Activated CD4-positive, alpha-beta memory T cell treated with anti-CD3 and anti-CD28 coated beads for 36 hours (primary cell): ENCODE measurements around the gene SELENOM. TPM values are rescaled to one million over a fixed set of nuclear protein-coding genes. Genes with fewer than 3 reads are reported as not detected.

Experiments
- CTCF ChIA-PET: fragments of 350-600 bp; sonication (Branson Sonifier 250); formaldehyde crosslinking; loops from one replicate; lab custom pipeline; 2021; ENCODE audit warnings: antibody characterized with exemption, inconsistent platforms; lab: Charles Lee
- POLR2A ChIA-PET: fragments of 350-600 bp; sonication (Branson Sonifier 250); formaldehyde crosslinking; loops from one replicate; lab custom pipeline; 2021; ENCODE audit warnings: antibody characterized with exemption; lab: Charles Lee
- DNase-seq: peaks from one replicate; pipeline ENCODE4 v3.0.0-alpha.2; 2020
- H3K27ac Mint-ChIP-seq: one replicate; pipeline ENCODE4 v1.8.0; 2021; ENCODE audit warnings: mixed read lengths
- H3K27me3 Mint-ChIP-seq: one replicate; pipeline ENCODE4 v1.8.0; 2021; ENCODE audit warnings: mixed read lengths
- H3K36me3 Mint-ChIP-seq: one replicate; pipeline ENCODE4 v1.8.0; 2021; ENCODE audit warnings: mixed read lengths
- H3K4me1 Mint-ChIP-seq: one replicate; pipeline ENCODE4 v1.8.0; 2021; ENCODE audit warnings: low read depth, mixed read lengths
- H3K4me3 Mint-ChIP-seq: one replicate; pipeline ENCODE4 v1.8.0; 2021; ENCODE audit warnings: mild to moderate bottlenecking, mixed read lengths
- H3K9me3 Mint-ChIP-seq: one replicate; pipeline ENCODE4 v1.8.0; 2021; ENCODE audit warnings: mixed read lengths
- intact Hi-C: fragments of 100-400 bp; cut with micrococcal nuclease; formaldehyde crosslinking; loops from one replicate; pipeline ENCODE4 v1.15.1; 2023
- total RNA-seq, 2 experiments: library from RNA; stranded (reverse); gene quantifications; one replicate each; pipeline ENCODE4 v1.2.3, GENCODE V29; 2021

SELENOM gene
- total RNA-seq, 2 experiments from 2014 or later, result 14.1 to 14.3 TPM

- DNase-seq, result no peak
- CTCF ChIA-PET, result interaction anchor here (0.7 to 3.5 kb wide), 4 partner anchors 8 to 135 kb away, joined by 3 to 18 read pairs (median 10); partner anchors contain the start of gene SELENOM
- Mint-ChIP-seq H3K36me3 (no peaks in the 10 kb centered on the region), H3K27ac (no peak overlapping the region), H3K4me1 (no peaks in the 10 kb centered on the region), H3K27me3 (no peaks in the 10 kb centered on the region), H3K9me3 (no peaks in the 10 kb centered on the region), H3K4me3 (no peak overlapping the region)
- intact Hi-C loops, result no loop called here
- POLR2A ChIA-PET, result interaction anchor here (1.2 kb wide), 1 partner anchor 11 kb away, joined by 5 read pairs; no protein-coding TSS in a partner anchor
These were observed 11.6 kb downstream of the SELENOM start for GRCh38 chr22:31095637-31096249.

DNA sequence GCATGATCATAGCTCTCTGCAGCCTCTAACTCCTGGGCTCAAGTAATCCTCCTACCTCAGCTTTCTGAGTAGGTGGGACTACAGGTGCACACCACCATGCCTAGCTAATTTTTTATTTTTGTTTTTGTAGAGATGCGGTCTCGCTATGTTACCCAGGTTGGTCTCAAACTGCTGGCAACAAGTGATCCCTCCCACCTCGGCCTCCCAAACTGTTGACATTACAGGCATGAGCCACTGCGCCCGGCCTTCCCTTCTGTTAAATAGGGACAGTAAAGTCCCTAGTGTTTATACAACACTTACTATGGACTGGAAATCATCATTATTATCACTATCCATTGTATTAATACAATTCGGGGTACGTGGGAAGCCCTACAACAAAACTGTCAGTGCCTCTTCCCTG is 12.6 kb downstream of the SELENOM start:
- no peaks in the 10 kb centered on the region for H3K4me1 Mint-ChIP-seq
- H3K36me3 Mint-ChIP-seq, result no peaks in the 10 kb centered on the region
- no peaks in the 10 kb centered on the region for H3K27me3 Mint-ChIP-seq
- intact Hi-C loops, result no loop called here
- H3K27ac Mint-ChIP-seq, result no peak overlapping the region
- H3K4me3 Mint-ChIP-seq, result no peak overlapping the region
- no peak for DNase-seq
- ChIA-PET CTCF (interaction anchor here (1.5 to 3.5 kb wide), 2 partner anchors 10 to 13 kb away, joined by 10 to 18 read pairs; partner anchors contain the start of gene SELENOM), POLR2A (no interaction called here)
- no peaks in the 10 kb centered on the region for H3K9me3 Mint-ChIP-seq

- H3K9me3 Mint-ChIP-seq, result no peaks in the 10 kb centered on the region
- intact Hi-C loops, result no loop called here
- H3K27me3 Mint-ChIP-seq, result no peaks in the 10 kb centered on the region
- ChIA-PET CTCF (interaction anchor here (1.3 to 3.5 kb wide), 3 partner anchors 9 to 14 kb away, joined by 4 to 18 read pairs (median 10); partner anchors contain the start of gene SELENOM), POLR2A (interaction anchor here (0.6 to 1.3 kb wide), 2 partner anchors 9 to 10 kb away, joined by 3 to 7 read pairs; no protein-coding TSS in a partner anchor)
- no peak for DNase-seq
- H3K36me3 Mint-ChIP-seq, result no peaks in the 10 kb centered on the region
- no peak overlapping the region for H3K4me3 Mint-ChIP-seq
- no peaks in the 10 kb centered on the region for H3K4me1 Mint-ChIP-seq
- no peak overlapping the region for H3K27ac Mint-ChIP-seq
These were observed 13.3 kb downstream of the SELENOM start for GRCh38 chr22:31094021-31094551.

GRCh38 chr22:31093086-31093850 is 14.1 kb downstream of the SELENOM start:
- no peaks in the 10 kb centered on the region for H3K27me3 Mint-ChIP-seq
- intact Hi-C loops, result no loop called here
- H3K27ac Mint-ChIP-seq, result no peak overlapping the region
- ChIA-PET POLR2A (interaction anchor here (1.3 kb wide), 1 partner anchor 8 kb away, joined by 7 read pairs; no protein-coding TSS in a partner anchor), CTCF (interaction anchor here (0.5 to 1.5 kb wide), 3 partner anchors 8 to 124 kb away, joined by 3 to 10 read pairs (median 4); partner anchors contain the start of gene SELENOM)
- no peak for DNase-seq
- H3K9me3 Mint-ChIP-seq, result no peaks in the 10 kb centered on the region
- H3K4me3 Mint-ChIP-seq, result no peak overlapping the region
- H3K4me1 Mint-ChIP-seq, result no peaks in the 10 kb centered on the region
- no peaks in the 10 kb centered on the region for H3K36me3 Mint-ChIP-seq

- ChIA-PET CTCF (no interaction called here), POLR2A (no interaction called here)
- Mint-ChIP-seq H3K36me3 (no peaks in the 10 kb centered on the region), H3K4me3 (no peak overlapping the region), H3K4me1 (no peaks in the 10 kb centered on the region), H3K9me3 (no peaks in the 10 kb centered on the region), H3K27ac (no peak overlapping the region), H3K27me3 (no peaks in the 10 kb centered on the region)
- intact Hi-C loops, result no loop called here
- no peak for DNase-seq
These were observed 15.2 kb downstream of the SELENOM start for GRCh38 chr22:31092161-31092560.

DNA sequence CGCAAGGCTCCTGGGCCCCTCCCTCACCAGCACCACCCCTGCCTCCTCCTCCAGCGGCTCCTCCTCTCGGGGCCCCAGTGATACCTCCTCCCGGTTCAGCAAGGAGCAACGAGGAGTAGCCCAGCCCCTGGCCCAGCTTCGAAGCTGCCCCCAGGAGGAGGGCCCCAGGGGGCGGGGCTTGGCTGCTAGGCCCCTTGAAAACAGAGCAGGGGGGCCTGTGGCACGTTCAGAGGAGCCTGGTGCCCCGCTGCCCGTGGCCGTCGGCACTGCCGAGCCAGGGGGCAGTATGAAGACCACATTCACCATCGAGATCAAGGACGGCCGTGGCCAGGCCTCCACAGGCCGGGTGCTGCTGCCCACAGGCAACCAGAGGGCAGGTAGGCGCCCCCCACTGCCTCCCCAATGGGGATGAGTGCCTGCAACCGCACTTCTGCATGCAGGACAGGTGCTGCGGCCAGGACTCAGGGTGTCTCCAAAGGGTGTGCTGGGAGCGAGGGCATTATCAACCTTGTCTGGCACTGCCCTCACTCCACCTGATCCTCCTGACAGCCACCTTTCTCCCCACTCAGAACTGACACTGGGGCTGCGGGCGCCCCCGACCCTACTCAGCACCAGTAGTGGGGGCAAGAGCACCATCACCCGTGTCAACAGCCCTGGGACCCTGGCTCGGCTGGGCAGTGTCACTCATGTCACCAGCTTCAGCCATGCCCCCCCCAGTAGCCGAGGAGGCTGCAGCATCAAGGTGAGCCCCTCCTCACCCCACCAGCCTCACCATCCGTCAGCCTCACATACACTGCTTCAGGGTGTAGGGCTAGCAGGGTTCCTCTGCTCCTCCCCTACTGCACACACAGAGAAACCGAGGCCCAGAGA is 16.0 kb downstream of the SELENOM start:
- no peaks in the 10 kb centered on the region for H3K36me3 Mint-ChIP-seq
- POLR2A ChIA-PET, result no interaction called here
- H3K4me3 Mint-ChIP-seq, result no peak overlapping the region
- H3K27me3 Mint-ChIP-seq, result no peaks in the 10 kb centered on the region
- CTCF ChIA-PET, result no interaction called here
- H3K27ac Mint-ChIP-seq, result no peak overlapping the region
- no peaks in the 10 kb centered on the region for H3K4me1 Mint-ChIP-seq
- no peaks in the 10 kb centered on the region for H3K9me3 Mint-ChIP-seq
- intact Hi-C loops, result no loop called here
- no peak for DNase-seq

DNA sequence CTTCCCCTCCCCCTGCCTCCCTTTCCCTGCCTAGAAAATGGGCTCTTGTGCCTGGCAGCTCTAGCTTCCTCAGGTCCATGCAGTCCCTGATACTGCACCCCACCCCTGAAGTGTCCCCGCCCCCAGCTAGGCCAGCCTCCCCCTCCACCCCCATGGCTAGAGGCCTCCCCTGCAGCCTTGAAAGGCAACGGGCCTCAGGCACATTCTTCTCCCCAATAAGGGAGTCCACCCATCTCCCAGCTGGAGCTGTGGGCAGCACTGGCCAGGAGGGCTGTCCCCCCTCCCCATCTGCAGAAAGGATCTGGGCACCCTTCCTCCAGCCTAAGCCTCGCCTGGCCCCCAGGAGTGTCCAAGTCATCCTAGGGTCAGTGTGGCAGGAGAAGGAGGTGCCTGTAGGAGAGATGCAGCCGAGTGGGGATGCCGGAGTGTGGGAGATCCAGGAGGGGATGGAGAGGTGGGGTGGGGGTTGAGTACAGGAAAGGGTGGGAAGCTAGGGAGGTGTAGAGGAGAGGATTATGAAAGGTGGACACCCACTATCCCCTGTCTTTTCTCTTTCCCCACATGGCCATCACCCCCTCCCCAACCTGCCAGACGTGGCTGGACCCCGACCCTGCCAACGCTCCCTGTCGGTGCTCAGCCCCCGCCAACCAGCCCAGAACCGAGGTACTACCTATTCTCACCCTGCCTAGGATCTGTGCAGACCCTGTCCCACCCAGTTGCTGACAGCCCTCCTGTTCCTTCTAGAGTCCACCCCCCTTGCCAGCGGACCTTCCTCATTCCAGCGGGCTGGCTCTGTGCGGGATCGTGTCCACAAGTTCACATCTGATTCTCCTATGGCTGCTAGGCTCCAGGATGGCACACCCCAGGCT is 16.9 kb downstream of the SELENOM start:
- Mint-ChIP-seq H3K4me1 (no peaks in the 10 kb centered on the region), H3K27ac (no peak overlapping the region), H3K36me3 (no peaks in the 10 kb centered on the region), H3K27me3 (no peaks in the 10 kb centered on the region), H3K4me3 (no peak overlapping the region), H3K9me3 (no peaks in the 10 kb centered on the region)
- CTCF ChIA-PET, result interaction anchor here (1.2 to 1.6 kb wide), 2 partner anchors 13 to 223 kb away, joined by 3 to 7 read pairs; no protein-coding TSS in a partner anchor
- intact Hi-C loops, result no loop called here
- no peak for DNase-seq
- POLR2A ChIA-PET, result no interaction called here

GRCh38 chr22:31089160-31090100 is 17.9 kb downstream of the SELENOM start:
- Mint-ChIP-seq H3K27me3 (no peaks in the 10 kb centered on the region), H3K4me1 (no peaks in the 10 kb centered on the region), H3K9me3 (no peaks in the 10 kb centered on the region), H3K27ac (no peak overlapping the region), H3K4me3 (no peak overlapping the region), H3K36me3 (no peaks in the 10 kb centered on the region)
- CTCF ChIA-PET, result interaction anchor here (1.0 to 1.6 kb wide), 6 partner anchors 14 to 224 kb away, joined by 3 to 7 read pairs (median 5); partner anchors contain the start of gene SELENOM
- peak; percentile 52 for DNase-seq
- intact Hi-C loops, result loop anchor here (1.0 to 10.0 kb wide), 2 partner anchors 60 to 125 kb away; partner anchors contain the start of gene LIMK2
- POLR2A ChIA-PET, result no interaction called here

GRCh38 chr22:31088233-31088986 is 19.0 kb downstream of the SELENOM start:
- ChIA-PET CTCF (interaction anchor here (0.6 to 1.6 kb wide), 7 partner anchors 11 to 227 kb away, joined by 3 to 6 read pairs (median 3); partner anchors contain the start of gene SELENOM), POLR2A (no interaction called here)
- Mint-ChIP-seq H3K4me1 (peaks cover 6% of the 10 kb centered on the region), H3K9me3 (no peaks in the 10 kb centered on the region), H3K27me3 (no peaks in the 10 kb centered on the region), H3K27ac (no peak overlapping the region), H3K36me3 (no peaks in the 10 kb centered on the region), H3K4me3 (no peak overlapping the region)
- no peak for DNase-seq
- intact Hi-C loops, result loop anchor here (10.0 kb wide), 1 partner anchor 126 kb away; the partner anchor contains the start of gene LIMK2
